HG03469 (cell line): ENCODE results near the gene ADGRG1.

ENCODE experiments used
- ATAC-seq: cut with Tn5 transposase; IDR thresholded peaks from one replicate; pipeline ENCODE4 v1.9.1; 2021; ENCODE audit warnings: mild to moderate bottlenecking, moderate library complexity, moderate number of reproducible peaks; ENCODE audit not compliant: unreplicated experiment

The ADGRG1 gene

GRCh38 chr16:57633383-57634064, 5.1 kb downstream of the ADGRG1 start:
- no peak for ATAC-seq

GRCh38 chr16:57634171-57634570, 5.7 kb downstream of the ADGRG1 start:
- ATAC-seq, result no peak

- ATAC-seq, result no peak
Measured at GRCh38 chr16:57635266-57636097, 7.1 kb downstream of the ADGRG1 start.

- no peak for ATAC-seq
Measured at GRCh38 chr16:57636184-57636583, 7.8 kb downstream of the ADGRG1 start.

GRCh38 chr16:57637020-57637419, 8.6 kb downstream of the ADGRG1 start:
- no peak for ATAC-seq

GRCh38 chr16:57637424-57637823, 9.0 kb downstream of the ADGRG1 start:
- ATAC-seq, result no peak

GRCh38 chr16:57637965-57638364, 9.5 kb downstream of the ADGRG1 start:
- no peak for ATAC-seq

- ATAC-seq, result no peak
Measured at GRCh38 chr16:57638381-57638780, 10.0 kb downstream of the ADGRG1 start.

- no peak for ATAC-seq
Measured at GRCh38 chr16:57639172-57639887, 10.9 kb downstream of the ADGRG1 start.

- no peak for ATAC-seq
Measured at GRCh38 chr16:57640185-57640584, 11.8 kb downstream of the ADGRG1 start.

GRCh38 chr16:57640612-57641011, 12.2 kb downstream of the ADGRG1 start:
- no peak for ATAC-seq

- ATAC-seq, result no peak
Measured at GRCh38 chr16:57642160-57643135, 14.0 kb downstream of the ADGRG1 start.

- no peak for ATAC-seq
Measured at GRCh38 chr16:57643147-57643874, 14.9 kb downstream of the ADGRG1 start.

GRCh38 chr16:57643910-57644309, 15.5 kb downstream of the ADGRG1 start:
- no peak for ATAC-seq

GRCh38 chr16:57644383-57645014, 16.1 kb downstream of the ADGRG1 start:
- ATAC-seq, result no peak

GRCh38 chr16:57645169-57645568, 16.7 kb downstream of the ADGRG1 start:
- no peak for ATAC-seq

GRCh38 chr16:57645691-57646387, 17.4 kb downstream of the ADGRG1 start:
- no peak for ATAC-seq

GRCh38 chr16:57646388-57647039, 18.1 kb downstream of the ADGRG1 start:
- ATAC-seq, result no peak
